ENCODE data around the gene ZNF519. TPM values are rescaled to one million over a fixed set of nuclear protein-coding genes. Genes with fewer than 3 reads are reported as not detected.
"Not testable (repeated sequence)": the region's sequence is repeated elsewhere in the genome, so short reads cannot be mapped to it uniquely, and the experiment has no call there.

The ZNF519 gene
- total RNA-seq, 1 experiment from 2014 or later, result 5.9 TPM

- Histone ChIP-seq H3K36me3 (ENCODE audit: low read depth, low read length) (no peaks in the 10 kb centered on the region), H2AFZ (ENCODE audit: low read length) (no peak overlapping the region), H3K9me3 (ENCODE audit: low read length) (no peaks in the 10 kb centered on the region), H3K9ac (ENCODE audit: low read length) (no peak overlapping the region), H3K27me3 (ENCODE audit: low read length) (no peaks in the 10 kb centered on the region), H3K4me3 (ENCODE audit: low read length) (no peak overlapping the region), H3K9me2 (replicated peaks; ENCODE audit: low read length) (no peaks in the 10 kb centered on the region), H3K79me2 (ENCODE audit: low read length) (no peaks in the 10 kb centered on the region), H4K20me1 (ENCODE audit: low read length) (no peaks in the 10 kb centered on the region), H3K4me2 (ENCODE audit: low read length) (no peak overlapping the region), H3K27ac (ENCODE audit: low read length) (no peak overlapping the region), H3F3A (ENCODE audit: low read length, unreplicated experiment) (no peaks in the 10 kb centered on the region), H3K4me1 (ENCODE audit: insufficient read depth, low read length) (no peaks in the 10 kb centered on the region)
- ChIA-PET CTCF (no interaction called here), POLR2A (ENCODE audit: unreplicated experiment) (no interaction called here)
- ATAC-seq (no peak), DNase-seq (no peak)
- intact Hi-C loops (cut with micrococcal nuclease), result no loop called here
- TF ChIP-seq EZH2 (IDR thresholded peaks at IDR 0.05; ENCODE audit: low read length, unreplicated experiment) (no peak), EZH2phosphoT487 (IDR thresholded peaks at IDR 0.05; ENCODE audit: borderline replicate concordance, low read length) (no peak)
- TF ChIP-seq, protein P1, sequence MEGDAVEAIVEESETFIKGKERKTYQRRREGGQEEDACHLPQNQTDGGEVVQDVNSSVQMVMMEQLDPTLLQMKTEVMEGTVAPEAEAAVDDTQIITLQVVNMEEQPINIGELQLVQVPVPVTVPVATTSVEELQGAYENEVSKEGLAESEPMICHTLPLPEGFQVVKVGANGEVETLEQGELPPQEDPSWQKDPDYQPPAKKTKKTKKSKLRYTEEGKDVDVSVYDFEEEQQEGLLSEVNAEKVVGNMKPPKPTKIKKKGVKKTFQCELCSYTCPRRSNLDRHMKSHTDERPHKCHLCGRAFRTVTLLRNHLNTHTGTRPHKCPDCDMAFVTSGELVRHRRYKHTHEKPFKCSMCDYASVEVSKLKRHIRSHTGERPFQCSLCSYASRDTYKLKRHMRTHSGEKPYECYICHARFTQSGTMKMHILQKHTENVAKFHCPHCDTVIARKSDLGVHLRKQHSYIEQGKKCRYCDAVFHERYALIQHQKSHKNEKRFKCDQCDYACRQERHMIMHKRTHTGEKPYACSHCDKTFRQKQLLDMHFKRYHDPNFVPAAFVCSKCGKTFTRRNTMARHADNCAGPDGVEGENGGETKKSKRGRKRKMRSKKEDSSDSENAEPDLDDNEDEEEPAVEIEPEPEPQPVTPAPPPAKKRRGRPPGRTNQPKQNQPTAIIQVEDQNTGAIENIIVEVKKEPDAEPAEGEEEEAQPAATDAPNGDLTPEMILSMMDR (conservative IDR thresholded peaks at IDR 0.05; ENCODE audit: low read depth, low read length), result no peak
- BruUV-seq (replicated peaks), result no TSS peak
Observed at GRCh38 chr18:14144628-14144895, 12.3 kb upstream of the ZNF519 start.

- H3K9ac ChIP-seq (ENCODE audit: low read length); H3K9me3 ChIP-seq (ENCODE audit: low read length); BruUV-seq (replicated peaks); H3K9me2 ChIP-seq (replicated peaks; ENCODE audit: low read length); CTCF ChIA-PET; POLR2A ChIA-PET (ENCODE audit: unreplicated experiment); H3K36me3 ChIP-seq (ENCODE audit: low read depth, low read length); H3K27ac ChIP-seq (ENCODE audit: low read length); H3F3A ChIP-seq (ENCODE audit: low read length, unreplicated experiment); H3K4me3 ChIP-seq (ENCODE audit: low read length); H3K4me2 ChIP-seq (ENCODE audit: low read length); H4K20me1 ChIP-seq (ENCODE audit: low read length); H3K79me2 ChIP-seq (ENCODE audit: low read length); DNase-seq; H3K27me3 ChIP-seq (ENCODE audit: low read length); H3K4me1 ChIP-seq (ENCODE audit: insufficient read depth, low read length); H2AFZ ChIP-seq (ENCODE audit: low read length); intact Hi-C loops (cut with micrococcal nuclease): not testable (repeated sequence)
- 0 out of 2 replicates have a peak, but pooled peaks have one; percentile 18 for ATAC-seq
Observed at GRCh38 chr18:14143871-14144627, 11.8 kb upstream of the ZNF519 start.

GRCh38 chr18:14143396-14143795 lies 11.2 kb upstream of the ZNF519 start:
- H3F3A ChIP-seq (ENCODE audit: low read length, unreplicated experiment); H4K20me1 ChIP-seq (ENCODE audit: low read length); POLR2A ChIA-PET (ENCODE audit: unreplicated experiment); H3K4me3 ChIP-seq (ENCODE audit: low read length); H2AFZ ChIP-seq (ENCODE audit: low read length); H3K9ac ChIP-seq (ENCODE audit: low read length); CTCF ChIA-PET; H3K9me2 ChIP-seq (replicated peaks; ENCODE audit: low read length); H3K4me1 ChIP-seq (ENCODE audit: insufficient read depth, low read length); H3K36me3 ChIP-seq (ENCODE audit: low read depth, low read length); H3K79me2 ChIP-seq (ENCODE audit: low read length); H3K4me2 ChIP-seq (ENCODE audit: low read length); H3K9me3 ChIP-seq (ENCODE audit: low read length); intact Hi-C loops (cut with micrococcal nuclease); DNase-seq; H3K27ac ChIP-seq (ENCODE audit: low read length); ATAC-seq; BruUV-seq (replicated peaks); H3K27me3 ChIP-seq (ENCODE audit: low read length): not testable (repeated sequence)

DNA sequence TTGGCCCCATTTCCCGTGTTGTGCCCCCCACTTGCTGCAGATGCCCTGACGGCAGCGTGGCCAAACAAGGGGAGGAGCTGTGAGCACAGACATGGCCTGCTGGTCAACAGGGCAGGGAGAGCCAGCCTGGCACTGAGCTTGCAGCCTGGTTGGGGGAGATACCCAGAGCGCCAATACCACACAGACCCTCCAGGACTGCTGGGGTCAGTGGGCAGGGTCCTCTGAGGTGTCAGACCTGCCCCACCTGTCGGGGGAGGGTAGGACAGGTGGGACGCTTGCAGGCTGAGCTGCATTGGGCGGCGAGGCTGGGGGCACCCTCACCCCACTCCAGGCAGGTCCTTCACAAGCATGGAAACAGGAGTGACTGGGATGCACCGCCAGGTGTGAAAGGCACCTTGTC lies 9.9 kb upstream of the ZNF519 start:
- H3K27ac ChIP-seq (ENCODE audit: low read length); H4K20me1 ChIP-seq (ENCODE audit: low read length); H3K9ac ChIP-seq (ENCODE audit: low read length); H3K4me3 ChIP-seq (ENCODE audit: low read length); BruUV-seq (replicated peaks); CTCF ChIA-PET; H3K27me3 ChIP-seq (ENCODE audit: low read length); H2AFZ ChIP-seq (ENCODE audit: low read length); H3K79me2 ChIP-seq (ENCODE audit: low read length); H3K4me1 ChIP-seq (ENCODE audit: insufficient read depth, low read length); DNase-seq; intact Hi-C loops (cut with micrococcal nuclease); H3F3A ChIP-seq (ENCODE audit: low read length, unreplicated experiment); H3K4me2 ChIP-seq (ENCODE audit: low read length); H3K9me3 ChIP-seq (ENCODE audit: low read length); ATAC-seq; H3K36me3 ChIP-seq (ENCODE audit: low read depth, low read length); H3K9me2 ChIP-seq (replicated peaks; ENCODE audit: low read length); POLR2A ChIA-PET (ENCODE audit: unreplicated experiment): not testable (repeated sequence)

DNA sequence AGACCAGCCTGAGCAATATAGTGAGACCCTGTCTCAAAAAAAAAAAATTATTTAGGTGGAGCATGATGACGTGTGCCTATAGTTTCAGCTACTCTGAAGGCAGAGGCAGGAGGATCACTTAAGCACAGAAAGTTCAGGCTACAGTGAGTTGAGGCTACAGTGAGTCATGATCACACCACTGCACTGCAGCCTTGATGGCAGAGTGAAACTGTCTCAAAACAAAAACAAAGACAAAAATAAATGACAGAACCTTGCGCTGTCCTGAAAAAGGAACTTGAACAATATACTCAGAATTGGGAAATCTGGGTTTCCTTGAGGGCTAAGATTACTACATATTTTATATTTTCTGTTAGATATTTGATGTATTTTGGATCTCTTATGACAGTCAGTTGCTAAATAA lies 7.3 kb upstream of the ZNF519 start:
- BruUV-seq (replicated peaks); H3K36me3 ChIP-seq (ENCODE audit: low read depth, low read length); H3K79me2 ChIP-seq (ENCODE audit: low read length); H3K9me3 ChIP-seq (ENCODE audit: low read length); H3K4me2 ChIP-seq (ENCODE audit: low read length); H2AFZ ChIP-seq (ENCODE audit: low read length); DNase-seq; H3K9ac ChIP-seq (ENCODE audit: low read length); POLR2A ChIA-PET (ENCODE audit: unreplicated experiment); H4K20me1 ChIP-seq (ENCODE audit: low read length); H3K27ac ChIP-seq (ENCODE audit: low read length); H3F3A ChIP-seq (ENCODE audit: low read length, unreplicated experiment); intact Hi-C loops (cut with micrococcal nuclease); CTCF ChIA-PET; H3K4me3 ChIP-seq (ENCODE audit: low read length); H3K9me2 ChIP-seq (replicated peaks; ENCODE audit: low read length); H3K27me3 ChIP-seq (ENCODE audit: low read length); ATAC-seq; H3K4me1 ChIP-seq (ENCODE audit: insufficient read depth, low read length): not testable (repeated sequence)

DNA sequence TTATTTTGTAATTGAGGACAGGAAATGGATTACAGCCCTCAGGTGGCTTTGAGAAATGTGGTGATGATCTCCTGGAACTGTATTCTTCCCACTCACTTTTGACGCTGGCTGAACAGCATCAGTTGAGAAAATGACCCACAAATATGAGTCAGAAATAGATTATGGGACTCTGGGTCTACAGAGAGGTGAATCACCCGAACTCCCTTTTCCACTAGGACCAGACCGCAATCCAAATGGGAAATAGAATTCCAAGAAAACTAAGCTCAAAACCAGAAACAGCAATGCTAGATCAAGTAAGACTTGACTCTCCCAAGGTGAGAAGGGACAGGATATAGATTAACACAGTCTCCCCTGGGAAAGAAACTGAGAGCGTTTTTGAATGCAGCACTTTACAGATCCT lies 5.7 kb upstream of the ZNF519 start:
- POLR2A ChIA-PET (ENCODE audit: unreplicated experiment); H3K9me2 ChIP-seq (replicated peaks; ENCODE audit: low read length); H3K4me3 ChIP-seq (ENCODE audit: low read length); H4K20me1 ChIP-seq (ENCODE audit: low read length); H3K4me2 ChIP-seq (ENCODE audit: low read length); H3K9me3 ChIP-seq (ENCODE audit: low read length); H3K79me2 ChIP-seq (ENCODE audit: low read length); CTCF ChIA-PET; H3K9ac ChIP-seq (ENCODE audit: low read length); H3K27ac ChIP-seq (ENCODE audit: low read length); H3K27me3 ChIP-seq (ENCODE audit: low read length); BruUV-seq (replicated peaks); H3K36me3 ChIP-seq (ENCODE audit: low read depth, low read length); H3F3A ChIP-seq (ENCODE audit: low read length, unreplicated experiment); intact Hi-C loops (cut with micrococcal nuclease); H2AFZ ChIP-seq (ENCODE audit: low read length); H3K4me1 ChIP-seq (ENCODE audit: insufficient read depth, low read length): not testable (repeated sequence)
- peak; percentile 33 for DNase-seq
- peak; percentile 40; the same call in 1 of the 2 replicates for ATAC-seq
